Neural cell (in vitro differentiated cells): ENCODE measurements around the gene FGF4. TPM values are rescaled to one million over a fixed set of nuclear protein-coding genes. Genes with fewer than 3 reads are reported as not detected.
A peak's percentile ranks its signal among the peaks of the same experiment; 100 is the strongest.

Experiments used
- H2AFZ ChIP-seq: fragments of 200-600, 300-800 bp; sonication (generic), shearing (Covaris generic); 2 replicates; pipeline ENCODE4 v1.6.0; 2014; ENCODE audit warnings: low read depth, mild to moderate bottlenecking, antibody characterized with exemption, low read length, moderate library complexity
- H3F3A ChIP-seq: fragments of 200-600 bp; shearing (Covaris generic); 2 replicates; pipeline ENCODE4 v1.6.1; 2016; ENCODE audit warnings: mild to moderate bottlenecking, moderate library complexity, mixed read lengths, antibody characterized with exemption, low read length; ENCODE audit not compliant: insufficient read depth, poor library complexity, severe bottlenecking
- H3K27ac ChIP-seq: fragments of 200-600, 300-800 bp; sonication (generic), shearing (Covaris generic); 2 replicates; pipeline ENCODE4 v1.5.1; 2014; ENCODE audit warnings: mild to moderate bottlenecking, low read length, moderate library complexity
- H3K27me3 ChIP-seq: fragments of 300-800, 200-600 bp; sonication (generic), shearing (Covaris generic); 2 replicates; pipeline ENCODE4 v1.6.0; 2014; ENCODE audit warnings: mild to moderate bottlenecking, low read depth, low read length, moderate library complexity; ENCODE audit not compliant: insufficient read depth
- H3K36me3 ChIP-seq: fragments of 300-800, 200-600 bp; sonication (generic), shearing (Covaris generic); 2 replicates; pipeline ENCODE4 v1.5.1; 2014; ENCODE audit warnings: mild to moderate bottlenecking, antibody characterized with exemption, low read length, moderate library complexity; ENCODE audit not compliant: insufficient read depth
- H3K4me2 ChIP-seq: fragments of 300-800, 200-600 bp; sonication (generic), shearing (Covaris generic); 2 replicates; pipeline ENCODE4 v1.6.0; 2014; ENCODE audit warnings: mild to moderate bottlenecking, low read length
- H3K4me3 ChIP-seq: fragments of 300-800, 200-600 bp; sonication (generic), shearing (Covaris generic); 2 replicates; pipeline ENCODE4 v1.5.1; 2014; ENCODE audit warnings: mild to moderate bottlenecking, low read length, moderate library complexity
- H3K79me2 ChIP-seq: fragments of 200-600 bp; shearing (Covaris generic); replicated peaks from 2 replicates; pipeline ENCODE4 v1.6.0; 2014; ENCODE audit warnings: mild to moderate bottlenecking, low read length, moderate library complexity; ENCODE audit not compliant: insufficient read depth
- H3K9ac ChIP-seq: fragments of 300-800, 200-600 bp; sonication (generic), shearing (Covaris generic); 2 replicates; pipeline ENCODE4 v1.6.1; 2016; ENCODE audit warnings: mild to moderate bottlenecking, low read length, mixed read lengths
- H3K9me2 ChIP-seq: fragments of 200-600 bp; shearing (Covaris generic); 2 replicates; pipeline ENCODE4 v1.6.1; 2016; ENCODE audit warnings: mild to moderate bottlenecking, low read length, mixed read lengths; ENCODE audit not compliant: insufficient read depth
- H3K9me3 ChIP-seq: fragments of 200-600, 300-800 bp; sonication (generic), shearing (Covaris generic); 2 replicates; pipeline ENCODE4 v1.6.1; 2016; ENCODE audit warnings: mild to moderate bottlenecking, mixed run types, low read length, moderate library complexity, mixed read lengths
- H4K20me1 ChIP-seq: fragments of 200-600 bp; shearing (Covaris generic); 2 replicates; pipeline ENCODE4 v1.6.1; 2016; ENCODE audit warnings: mild to moderate bottlenecking, mixed run types; ENCODE audit not compliant: insufficient read depth
- EP300 ChIP-seq: fragments of 450-650 bp; conservative IDR thresholded peaks from 2 replicates; pipeline ENCODE4 v1.6.1; 2014; ENCODE audit warnings: antibody characterized with exemption, mild to moderate bottlenecking, moderate library complexity; ENCODE audit not compliant: poor library complexity, severe bottlenecking
- EZH2 ChIP-seq: fragments of 200-600, 300-800 bp; shearing (Covaris generic), sonication (generic); IDR thresholded peaks from 2 replicates; pipeline ENCODE4 v1.6.1; 2014; ENCODE audit warnings: antibody characterized with exemption, low read length, borderline replicate concordance, mild to moderate bottlenecking; ENCODE audit not compliant: insufficient read depth, poor library complexity, severe bottlenecking
- MXI1 ChIP-seq: fragments of 450-650 bp; conservative IDR thresholded peaks from 2 replicates; pipeline ENCODE4 v1.6.1; 2014; ENCODE audit warnings: antibody characterized with exemption, mild to moderate bottlenecking; ENCODE audit not compliant: poor library complexity, severe bottlenecking
- POLR2AphosphoS5 ChIP-seq: IDR thresholded peaks from 2 replicates; pipeline ENCODE4 v1.6.1; 2012
- RAD21 ChIP-seq: fragments of 450-650 bp; conservative IDR thresholded peaks from 2 replicates; pipeline ENCODE4 v1.6.1; 2014; ENCODE audit warnings: antibody characterized with exemption, mild to moderate bottlenecking, moderate library complexity
- SMC3 ChIP-seq: fragments of 450-650 bp; conservative IDR thresholded peaks from 2 replicates; pipeline ENCODE4 v1.6.1; 2014; ENCODE audit warnings: antibody characterized with exemption, mild to moderate bottlenecking, moderate library complexity; ENCODE audit not compliant: poor library complexity
- TAF1 ChIP-seq: IDR thresholded peaks from 2 replicates; pipeline ENCODE4 v1.6.1; 2012; ENCODE audit warnings: low read depth
- polyA minus RNA-seq: library from RNA; depleted of rRNA, polyadenylated mRNA; stranded (reverse); fragments of >200 nt; gene quantifications from 2 replicates; pipeline ENCODE4 v1.2.3, GENCODE V29; 2014
- polyA plus RNA-seq: library from polyadenylated mRNA; depleted of rRNA; stranded (reverse); fragments of >200 nt; gene quantifications from 2 replicates; pipeline ENCODE4 v1.2.3, GENCODE V29; 2014
- TF ChIP-seq, protein P1 (sequence below): IDR thresholded peaks from 2 replicates; pipeline ENCODE4 v1.6.1; 2012; ENCODE audit warnings: borderline replicate concordance
- TF ChIP-seq, protein P2 (sequence below): fragments of 450-650 bp; IDR thresholded peaks from 2 replicates; pipeline ENCODE4 v1.5.1; 2014; ENCODE audit warnings: antibody characterized with exemption, mild to moderate bottlenecking, moderate library complexity; ENCODE audit not compliant: poor library complexity, severe bottlenecking

Gene FGF4, protein sequence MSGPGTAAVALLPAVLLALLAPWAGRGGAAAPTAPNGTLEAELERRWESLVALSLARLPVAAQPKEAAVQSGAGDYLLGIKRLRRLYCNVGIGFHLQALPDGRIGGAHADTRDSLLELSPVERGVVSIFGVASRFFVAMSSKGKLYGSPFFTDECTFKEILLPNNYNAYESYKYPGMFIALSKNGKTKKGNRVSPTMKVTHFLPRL
- not detected in 2 replicates for polyA plus RNA-seq
- polyA minus RNA-seq = not detected in 2 replicates

GRCh38 chr11:69775163-69775755, at the start of gene FGF4:
TSS of gene FGF4 (minus strand) at chr11:69775341. CDS start at chr11:69775084, 257 bp downstream.
- TF ChIP-seq SMC3 (no peak), EP300 (no peak), TAF1 (no peak), EZH2 (no peak)
- TF ChIP-seq, protein P1, sequence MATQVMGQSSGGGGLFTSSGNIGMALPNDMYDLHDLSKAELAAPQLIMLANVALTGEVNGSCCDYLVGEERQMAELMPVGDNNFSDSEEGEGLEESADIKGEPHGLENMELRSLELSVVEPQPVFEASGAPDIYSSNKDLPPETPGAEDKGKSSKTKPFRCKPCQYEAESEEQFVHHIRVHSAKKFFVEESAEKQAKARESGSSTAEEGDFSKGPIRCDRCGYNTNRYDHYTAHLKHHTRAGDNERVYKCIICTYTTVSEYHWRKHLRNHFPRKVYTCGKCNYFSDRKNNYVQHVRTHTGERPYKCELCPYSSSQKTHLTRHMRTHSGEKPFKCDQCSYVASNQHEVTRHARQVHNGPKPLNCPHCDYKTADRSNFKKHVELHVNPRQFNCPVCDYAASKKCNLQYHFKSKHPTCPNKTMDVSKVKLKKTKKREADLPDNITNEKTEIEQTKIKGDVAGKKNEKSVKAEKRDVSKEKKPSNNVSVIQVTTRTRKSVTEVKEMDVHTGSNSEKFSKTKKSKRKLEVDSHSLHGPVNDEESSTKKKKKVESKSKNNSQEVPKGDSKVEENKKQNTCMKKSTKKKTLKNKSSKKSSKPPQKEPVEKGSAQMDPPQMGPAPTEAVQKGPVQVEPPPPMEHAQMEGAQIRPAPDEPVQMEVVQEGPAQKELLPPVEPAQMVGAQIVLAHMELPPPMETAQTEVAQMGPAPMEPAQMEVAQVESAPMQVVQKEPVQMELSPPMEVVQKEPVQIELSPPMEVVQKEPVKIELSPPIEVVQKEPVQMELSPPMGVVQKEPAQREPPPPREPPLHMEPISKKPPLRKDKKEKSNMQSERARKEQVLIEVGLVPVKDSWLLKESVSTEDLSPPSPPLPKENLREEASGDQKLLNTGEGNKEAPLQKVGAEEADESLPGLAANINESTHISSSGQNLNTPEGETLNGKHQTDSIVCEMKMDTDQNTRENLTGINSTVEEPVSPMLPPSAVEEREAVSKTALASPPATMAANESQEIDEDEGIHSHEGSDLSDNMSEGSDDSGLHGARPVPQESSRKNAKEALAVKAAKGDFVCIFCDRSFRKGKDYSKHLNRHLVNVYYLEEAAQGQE = no peak
- H3K27ac ChIP-seq = no peak within 1 kb of the TSS
- no peaks in the 10 kb centered on the region for H3K9me2 ChIP-seq
- H3K9me3 ChIP-seq = no peaks in the 10 kb centered on the region
- H2AFZ ChIP-seq = no peak within 1 kb of the TSS
- no peaks in the 10 kb centered on the region for H3K79me2 ChIP-seq
- H4K20me1 ChIP-seq = no peaks in the 10 kb centered on the region
- peaks cover 61% of the 10 kb centered on the region for H3K27me3 ChIP-seq
- H3K4me2 ChIP-seq = no peak within 1 kb of the TSS
- H3F3A ChIP-seq = no peaks in the 10 kb centered on the region
- no peaks in the 10 kb centered on the region for H3K36me3 ChIP-seq
- no peak within 1 kb of the TSS for H3K9ac ChIP-seq
- H3K4me3 ChIP-seq = peak within 1 kb of the TSS; percentile 43

- Histone ChIP-seq H3K4me2 (no peak overlapping the region), H3F3A (no peaks in the 10 kb centered on the region), H3K9ac (peak overlapping the region; percentile 5), H3K27ac (no peak overlapping the region), H3K9me3 (no peaks in the 10 kb centered on the region), H3K36me3 (no peaks in the 10 kb centered on the region), H3K4me3 (no peak overlapping the region), H3K79me2 (no peaks in the 10 kb centered on the region), H2AFZ (no peak overlapping the region), H4K20me1 (no peaks in the 10 kb centered on the region), H3K9me2 (no peaks in the 10 kb centered on the region), H3K27me3 (peaks cover 33% of the 10 kb centered on the region)
- TF ChIP-seq, protein P1 = no peak
- TF ChIP-seq SMC3 (no peak), POLR2AphosphoS5 (no peak), MXI1 (no peak), TAF1 (no peak), EZH2 (no peak), RAD21 (no peak), EP300 (no peak)
- TF ChIP-seq, protein P2, sequence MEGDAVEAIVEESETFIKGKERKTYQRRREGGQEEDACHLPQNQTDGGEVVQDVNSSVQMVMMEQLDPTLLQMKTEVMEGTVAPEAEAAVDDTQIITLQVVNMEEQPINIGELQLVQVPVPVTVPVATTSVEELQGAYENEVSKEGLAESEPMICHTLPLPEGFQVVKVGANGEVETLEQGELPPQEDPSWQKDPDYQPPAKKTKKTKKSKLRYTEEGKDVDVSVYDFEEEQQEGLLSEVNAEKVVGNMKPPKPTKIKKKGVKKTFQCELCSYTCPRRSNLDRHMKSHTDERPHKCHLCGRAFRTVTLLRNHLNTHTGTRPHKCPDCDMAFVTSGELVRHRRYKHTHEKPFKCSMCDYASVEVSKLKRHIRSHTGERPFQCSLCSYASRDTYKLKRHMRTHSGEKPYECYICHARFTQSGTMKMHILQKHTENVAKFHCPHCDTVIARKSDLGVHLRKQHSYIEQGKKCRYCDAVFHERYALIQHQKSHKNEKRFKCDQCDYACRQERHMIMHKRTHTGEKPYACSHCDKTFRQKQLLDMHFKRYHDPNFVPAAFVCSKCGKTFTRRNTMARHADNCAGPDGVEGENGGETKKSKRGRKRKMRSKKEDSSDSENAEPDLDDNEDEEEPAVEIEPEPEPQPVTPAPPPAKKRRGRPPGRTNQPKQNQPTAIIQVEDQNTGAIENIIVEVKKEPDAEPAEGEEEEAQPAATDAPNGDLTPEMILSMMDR = no peak
Observed at GRCh38 chr11:69823641-69824265, 48.6 kb upstream of the FGF4 start.
